Glutamatergic neuron (in vitro differentiated cells): ENCODE data around the gene CNRIP1. TPM values are rescaled to one million over a fixed set of nuclear protein-coding genes. Genes with fewer than 3 reads are reported as not detected.
A peak's percentile ranks its signal among the peaks of the same experiment; 100 is the strongest.
"Not testable (repeated sequence)": the region's sequence is repeated elsewhere in the genome, so short reads cannot be mapped to it uniquely, and the experiment has no call there.

Source experiments
- DNase-seq: peaks from one replicate; pipeline ENCODE4 v3.0.0; 2022
- H3K27ac Mint-ChIP-seq: one replicate; pipeline ENCODE4 v1.8.0; 2020; ENCODE audit warnings: mild to moderate bottlenecking, mixed read lengths, inconsistent platforms; ENCODE audit not compliant: unreplicated experiment
- H3K27me3 Mint-ChIP-seq: one replicate; pipeline ENCODE4 v1.8.0; 2020; ENCODE audit warnings: mild to moderate bottlenecking, moderate library complexity, mixed read lengths, inconsistent platforms; ENCODE audit not compliant: unreplicated experiment
- H3K36me3 Mint-ChIP-seq: one replicate; pipeline ENCODE4 v1.8.0; 2020; ENCODE audit warnings: mild to moderate bottlenecking, mixed read lengths, inconsistent platforms; ENCODE audit not compliant: unreplicated experiment
- H3K4me1 Mint-ChIP-seq: one replicate; pipeline ENCODE4 v1.8.0; 2020; ENCODE audit warnings: mild to moderate bottlenecking, low read depth, mixed read lengths, inconsistent platforms; ENCODE audit not compliant: unreplicated experiment
- H3K4me3 Mint-ChIP-seq: one replicate; pipeline ENCODE4 v1.8.0; 2020; ENCODE audit warnings: mild to moderate bottlenecking, mixed read lengths, inconsistent platforms; ENCODE audit not compliant: unreplicated experiment
- H3K9me3 Mint-ChIP-seq: one replicate; pipeline ENCODE4 v1.8.0; 2020; ENCODE audit warnings: mild to moderate bottlenecking, moderate library complexity, mixed read lengths, inconsistent platforms; ENCODE audit not compliant: unreplicated experiment
- CTCF ChIP-seq: fragments of 200-600 bp; sonication (generic); IDR thresholded peaks from one replicate; pipeline ENCODE4 v1.5.0; 2021; ENCODE audit not compliant: partially characterized antibody, unreplicated experiment
- total RNA-seq: library from RNA; stranded (reverse); fragmentation: NEBNext Ultra II Directional; extraction: Animal tissue kit (Norgen Biotek cat#: 25700); gene quantifications from one replicate; pipeline ENCODE4 v1.2.1, GENCODE V29; 2021; ENCODE audit not compliant: unreplicated experiment

CNRIP1 gene
- total RNA-seq, 1 donor from 2014 or later, result 28.0 TPM

DNA sequence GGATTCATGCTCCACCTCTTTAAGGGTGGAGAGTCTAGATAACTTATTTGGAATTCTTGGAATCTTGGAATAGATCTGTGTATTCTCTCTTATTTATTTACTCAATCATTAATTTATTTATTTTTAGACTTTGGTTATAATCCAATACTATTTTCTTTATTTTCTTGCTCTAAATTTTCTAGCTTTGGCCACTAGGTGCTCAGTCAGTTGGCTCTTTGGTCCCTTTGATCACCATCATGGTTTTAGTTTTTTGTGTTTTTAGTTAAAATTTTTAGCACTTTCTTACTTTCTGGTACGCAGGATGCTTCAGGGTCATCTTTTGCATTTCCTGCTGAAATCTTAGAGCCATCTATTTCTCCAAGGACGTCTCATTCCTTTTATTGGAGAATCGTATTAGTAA, 40.1 kb upstream of the CNRIP1 start:
- peaks cover 1% of the 10 kb centered on the region for H3K9me3 Mint-ChIP-seq
- H3K36me3 Mint-ChIP-seq, result no peaks in the 10 kb centered on the region
- DNase-seq, result no peak
- no peaks in the 10 kb centered on the region for H3K27me3 Mint-ChIP-seq
- H3K4me1 Mint-ChIP-seq, result no peaks in the 10 kb centered on the region
- no peak overlapping the region for H3K27ac Mint-ChIP-seq
- TF ChIP-seq CTCF, result peak; percentile 20
- H3K4me3 Mint-ChIP-seq, result no peak overlapping the region

- Mint-ChIP-seq H3K27me3 (no peaks in the 10 kb centered on the region), H3K36me3 (no peaks in the 10 kb centered on the region), H3K9me3 (peaks cover 1% of the 10 kb centered on the region), H3K4me3 (no peak overlapping the region), H3K27ac (no peak overlapping the region), H3K4me1 (no peaks in the 10 kb centered on the region)
- DNase-seq, result peak; percentile 33
- TF ChIP-seq CTCF, result no peak
Measured at GRCh38 chr2:68357605-68358337, 38.0 kb upstream of the CNRIP1 start.

- TF ChIP-seq CTCF, result no peak
- Mint-ChIP-seq H3K27me3 (no peaks in the 10 kb centered on the region), H3K27ac (no peak overlapping the region), H3K36me3 (no peaks in the 10 kb centered on the region), H3K4me3 (no peak overlapping the region), H3K4me1 (no peaks in the 10 kb centered on the region), H3K9me3 (peaks cover 1% of the 10 kb centered on the region)
- no peak for DNase-seq
Measured at GRCh38 chr2:68356599-68357239, 37.0 kb upstream of the CNRIP1 start.

DNA sequence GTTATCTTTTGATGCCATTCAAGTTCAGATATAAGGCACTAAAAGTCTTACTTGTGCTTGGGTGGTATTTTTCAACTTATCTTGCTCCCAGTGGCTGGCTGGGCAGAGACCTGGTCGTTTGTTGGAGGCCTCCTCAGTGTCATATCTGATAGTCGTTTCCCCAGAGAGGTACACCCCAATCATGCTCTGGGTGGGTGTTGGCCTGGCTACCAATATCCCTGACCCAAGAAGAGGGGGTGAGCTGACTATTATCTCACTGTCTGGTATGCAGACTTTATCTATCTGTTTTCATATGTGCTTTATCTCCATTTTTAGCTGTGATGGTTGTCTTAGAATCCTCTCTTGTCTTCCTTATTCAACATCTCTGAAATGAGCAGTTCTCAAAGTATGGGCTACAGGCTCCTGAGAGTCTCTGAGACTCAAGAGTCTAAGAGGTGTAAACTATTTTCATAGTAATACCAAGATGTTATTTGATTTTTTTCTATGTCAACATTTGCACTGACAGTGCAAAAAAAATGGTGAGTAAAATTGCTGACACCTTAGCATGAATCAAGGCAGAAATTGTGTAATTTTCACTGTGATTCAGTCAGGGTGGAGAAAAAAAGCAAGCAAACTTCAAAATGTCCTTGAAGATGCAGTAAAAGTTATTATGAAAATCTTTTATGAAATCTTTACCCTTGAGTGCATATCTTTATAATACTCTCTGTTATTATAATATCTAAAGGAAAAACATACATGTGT, 33.1 kb upstream of the CNRIP1 start:
- no peaks in the 10 kb centered on the region for H3K27me3 Mint-ChIP-seq
- H3K9me3 Mint-ChIP-seq, result peaks cover 1% of the 10 kb centered on the region
- DNase-seq, result no peak
- H3K4me3 Mint-ChIP-seq, result no peak overlapping the region
- H3K27ac Mint-ChIP-seq, result no peak overlapping the region
- no peaks in the 10 kb centered on the region for H3K4me1 Mint-ChIP-seq
- H3K36me3 Mint-ChIP-seq, result no peaks in the 10 kb centered on the region
- no peak for TF ChIP-seq CTCF

DNA sequence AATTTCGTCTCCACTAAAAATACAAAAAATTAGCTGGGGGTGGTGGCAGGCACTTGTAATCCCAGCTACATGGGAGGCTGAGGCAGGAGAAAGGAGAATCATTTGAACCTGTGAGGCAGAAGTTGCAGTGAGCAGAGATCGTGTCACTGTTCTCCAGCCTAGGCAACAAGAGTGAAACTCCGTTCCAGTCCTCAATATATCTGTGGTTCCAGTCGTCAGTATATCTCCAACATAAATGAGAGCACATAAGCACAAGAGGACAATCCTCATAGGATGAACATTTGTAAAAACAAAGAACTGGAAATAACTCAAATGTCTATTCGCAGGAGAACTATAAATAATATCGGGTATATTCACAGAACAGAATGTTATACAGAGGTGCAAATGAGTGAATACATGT, 32.2 kb upstream of the CNRIP1 start:
- peaks cover 1% of the 10 kb centered on the region for H3K9me3 Mint-ChIP-seq

GRCh38 chr2:68349091-68349490, 29.3 kb upstream of the CNRIP1 start:
- H3K4me3 Mint-ChIP-seq, H3K27me3 Mint-ChIP-seq, DNase-seq, H3K27ac Mint-ChIP-seq, H3K36me3 Mint-ChIP-seq, H3K4me1 Mint-ChIP-seq, H3K9me3 Mint-ChIP-seq: not testable (repeated sequence)

More for the DNA sequence above, 32.2 kb upstream of the CNRIP1 start:
- no peaks in the 10 kb centered on the region for H3K4me1 Mint-ChIP-seq
- H3K27me3 Mint-ChIP-seq, result no peaks in the 10 kb centered on the region
- H3K27ac Mint-ChIP-seq, result no peak overlapping the region
- no peak for DNase-seq
- TF ChIP-seq CTCF, result no peak
- H3K36me3 Mint-ChIP-seq, result no peaks in the 10 kb centered on the region
- H3K4me3 Mint-ChIP-seq, result no peak overlapping the region
